Gastroesophageal sphincter (tissue), 3 donors: ENCODE measurements around the gene GPR39.

ENCODE experiments used
- POLR2A ChIP-seq, 2 donors: fragments of 450-650 bp; IDR thresholded peaks; one replicate each; pipeline ENCODE4 v1.6.1; 2017; ENCODE audit warnings: antibody characterized with exemption in 2 of 2, mild to moderate bottlenecking in 2 of 2, moderate library complexity in 1 of 2
- POLR2AphosphoS5 ChIP-seq: sonication (generic); formaldehyde crosslinking; IDR thresholded peaks from one replicate; pipeline ENCODE4 v1.6.1; 2017; ENCODE audit warnings: antibody characterized with exemption
- TF ChIP-seq, protein P1 (sequence below), 4 experiments: fragments of 200-600 bp in 2 of 4; fragments of 450-650 bp in 2 of 4; sonication (generic) in 1 of 4; IDR thresholded peaks; one replicate each; pipeline ENCODE4 v1.5.1; 2017 to 2019; ENCODE audit warnings: antibody characterized with exemption in 4 of 4, mild to moderate bottlenecking in 2 of 4, moderate library complexity in 2 of 4

DNA sequence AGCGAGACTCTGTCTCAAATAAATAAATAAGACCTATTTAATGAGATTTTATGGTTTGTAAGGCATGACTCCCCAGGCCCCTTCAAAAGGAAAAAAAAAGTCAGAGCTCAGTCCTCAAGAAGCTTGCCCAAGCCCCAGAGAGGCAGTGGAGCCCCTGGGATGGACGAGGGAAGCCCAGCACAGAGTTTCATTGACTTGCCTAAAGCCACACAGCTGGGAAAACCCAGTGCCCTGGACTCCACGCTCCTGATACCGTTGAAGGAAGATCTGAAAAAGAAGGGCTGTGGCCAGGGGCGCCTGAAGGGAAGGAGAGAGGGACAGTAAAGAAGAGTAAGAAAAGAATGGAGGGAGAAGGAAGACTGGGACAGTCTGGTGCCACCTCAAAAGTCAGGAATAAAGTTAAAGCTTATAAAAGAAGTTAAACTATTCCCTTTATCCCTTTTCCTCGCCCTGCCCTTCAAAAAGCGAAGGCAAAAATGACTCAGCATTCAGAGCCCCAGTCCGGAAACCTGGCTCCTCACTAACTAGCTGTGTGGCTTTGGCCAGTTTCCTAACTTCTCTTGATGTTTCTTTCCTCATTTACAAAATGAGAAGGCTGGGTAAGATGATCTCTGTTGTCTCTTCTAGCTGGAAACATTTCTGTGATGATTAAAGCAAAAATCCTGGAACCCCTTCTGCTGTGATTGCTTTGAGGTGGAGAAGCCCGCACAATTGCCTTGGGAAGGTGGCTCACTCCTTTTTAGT, 206.7 kb downstream of the GPR39 start:
- TF ChIP-seq POLR2AphosphoS5 = no peak
- TF ChIP-seq, protein P1, sequence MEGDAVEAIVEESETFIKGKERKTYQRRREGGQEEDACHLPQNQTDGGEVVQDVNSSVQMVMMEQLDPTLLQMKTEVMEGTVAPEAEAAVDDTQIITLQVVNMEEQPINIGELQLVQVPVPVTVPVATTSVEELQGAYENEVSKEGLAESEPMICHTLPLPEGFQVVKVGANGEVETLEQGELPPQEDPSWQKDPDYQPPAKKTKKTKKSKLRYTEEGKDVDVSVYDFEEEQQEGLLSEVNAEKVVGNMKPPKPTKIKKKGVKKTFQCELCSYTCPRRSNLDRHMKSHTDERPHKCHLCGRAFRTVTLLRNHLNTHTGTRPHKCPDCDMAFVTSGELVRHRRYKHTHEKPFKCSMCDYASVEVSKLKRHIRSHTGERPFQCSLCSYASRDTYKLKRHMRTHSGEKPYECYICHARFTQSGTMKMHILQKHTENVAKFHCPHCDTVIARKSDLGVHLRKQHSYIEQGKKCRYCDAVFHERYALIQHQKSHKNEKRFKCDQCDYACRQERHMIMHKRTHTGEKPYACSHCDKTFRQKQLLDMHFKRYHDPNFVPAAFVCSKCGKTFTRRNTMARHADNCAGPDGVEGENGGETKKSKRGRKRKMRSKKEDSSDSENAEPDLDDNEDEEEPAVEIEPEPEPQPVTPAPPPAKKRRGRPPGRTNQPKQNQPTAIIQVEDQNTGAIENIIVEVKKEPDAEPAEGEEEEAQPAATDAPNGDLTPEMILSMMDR (IDR thresholded peaks at IDR 0.05) = no peak
- TF ChIP-seq POLR2A (IDR thresholded peaks at IDR 0.05) = no peak
